NOMO-1 treated with DMSO at 0.1 percent for 48 hours (cell line): Measurements from ENCODE around the gene RIPK4.
"Not testable (repeated sequence)": the region's sequence is repeated elsewhere in the genome, so short reads cannot be mapped to it uniquely, and the experiment has no call there.

ENCODE experiments used
- DNase-seq: peaks from one replicate; lab custom pipeline; 2025; ENCODE audit not compliant: unreplicated experiment; lab: John Stamatoyannopoulos, UW

RIPK4 gene

GRCh38 chr21:41795726-41796125 is 28.9 kb upstream of the RIPK4 start:
- DNase-seq: no peak

GRCh38 chr21:41794600-41794999 is 27.7 kb upstream of the RIPK4 start:
- DNase-seq: no peak

GRCh38 chr21:41792711-41793110 is 25.9 kb upstream of the RIPK4 start:
- no peak for DNase-seq

- DNase-seq: no peak
These were observed 19.7 kb upstream of the RIPK4 start for GRCh38 chr21:41786509-41786987.

- DNase-seq: not testable (repeated sequence)
These were observed 18.4 kb upstream of the RIPK4 start for GRCh38 chr21:41785262-41785661.

- DNase-seq: no peak
These were observed 17.7 kb upstream of the RIPK4 start for GRCh38 chr21:41784456-41785102.

GRCh38 chr21:41783476-41784180 is 16.8 kb upstream of the RIPK4 start:
- DNase-seq: no peak

- DNase-seq: no peak
These were observed 14.2 kb upstream of the RIPK4 start for GRCh38 chr21:41781050-41781410.

- no peak for DNase-seq
These were observed 13.6 kb upstream of the RIPK4 start for GRCh38 chr21:41780337-41781049.

- DNase-seq: no peak
These were observed 12.8 kb upstream of the RIPK4 start for GRCh38 chr21:41779659-41780058.

GRCh38 chr21:41778930-41779600 is 12.2 kb upstream of the RIPK4 start:
- no peak for DNase-seq

GRCh38 chr21:41777951-41778815 is 11.3 kb upstream of the RIPK4 start:
- no peak for DNase-seq

- DNase-seq: no peak
These were observed 9.9 kb upstream of the RIPK4 start for GRCh38 chr21:41776778-41777177.

GRCh38 chr21:41775149-41775472 is 8.3 kb upstream of the RIPK4 start:
- DNase-seq: no peak

GRCh38 chr21:41774467-41775148 is 7.8 kb upstream of the RIPK4 start:
- DNase-seq: no peak

GRCh38 chr21:41772351-41773080 is 5.7 kb upstream of the RIPK4 start:
- no peak for DNase-seq

GRCh38 chr21:41771625-41771945 is 4.7 kb upstream of the RIPK4 start:
- no peak for DNase-seq

GRCh38 chr21:41770901-41771624 is 4.2 kb upstream of the RIPK4 start:
- DNase-seq: no peak

- no peak for DNase-seq
These were observed 3.1 kb upstream of the RIPK4 start for GRCh38 chr21:41769933-41770332.
